Activated CD4-positive, CD25-positive, alpha-beta regulatory T cell treated with anti-CD3 and anti-CD28 coated beads, Interleukin-2, amount 50 U/mL, for 16 hours (primary cell): ENCODE data around the gene GNPTAB.

Experiments
- DNase-seq: peaks from one replicate; pipeline ENCODE4 v3.0.0-alpha.2; 2020; ENCODE audit warnings: low read depth, low spot score

GNPTAB gene

DNA sequence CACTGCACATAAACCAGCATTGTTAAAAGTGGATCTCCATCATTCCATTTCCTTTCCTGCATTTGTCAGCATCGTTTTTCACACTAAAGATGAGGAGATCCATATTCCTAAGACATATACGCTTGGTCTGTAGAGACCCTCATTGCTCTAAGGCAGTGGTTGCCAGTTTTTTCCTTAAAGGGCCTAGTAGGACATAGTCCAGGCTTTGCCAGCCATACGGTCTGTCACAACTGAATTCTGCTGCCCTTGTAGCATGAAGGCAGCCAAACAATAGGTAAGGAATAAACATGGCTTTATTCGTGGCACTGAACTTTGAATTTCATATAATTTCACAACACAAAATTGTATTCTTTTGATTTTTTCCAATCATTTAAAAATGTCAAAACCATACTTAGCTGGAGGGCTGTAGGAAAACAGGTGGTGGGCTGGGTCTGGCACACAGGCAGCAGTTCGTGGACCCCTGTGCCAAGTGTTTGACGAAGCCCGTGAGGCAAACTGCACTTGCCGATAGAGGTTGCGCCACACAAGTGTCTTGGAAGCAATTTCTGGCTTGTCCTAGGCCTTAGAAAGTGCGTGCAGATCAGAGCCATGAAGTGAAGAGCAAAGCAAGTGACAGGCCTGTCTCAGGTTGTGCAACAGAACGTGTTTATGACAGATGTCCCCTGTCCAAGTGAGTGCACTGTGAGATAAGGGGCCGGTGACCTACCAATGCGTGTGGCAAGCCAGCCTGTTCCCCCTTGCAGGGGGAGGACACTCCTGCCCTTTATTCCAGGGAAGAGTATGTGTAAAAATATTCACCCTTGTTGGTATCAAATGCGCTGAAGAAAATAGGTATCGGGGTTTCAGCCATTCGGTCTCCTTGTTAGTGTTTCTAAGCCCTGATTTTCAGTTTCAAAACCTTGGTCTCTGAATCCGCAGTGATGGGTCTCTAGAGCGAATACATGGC, 134.2 kb downstream of the GNPTAB start:
- DNase-seq, result no peak

DNA sequence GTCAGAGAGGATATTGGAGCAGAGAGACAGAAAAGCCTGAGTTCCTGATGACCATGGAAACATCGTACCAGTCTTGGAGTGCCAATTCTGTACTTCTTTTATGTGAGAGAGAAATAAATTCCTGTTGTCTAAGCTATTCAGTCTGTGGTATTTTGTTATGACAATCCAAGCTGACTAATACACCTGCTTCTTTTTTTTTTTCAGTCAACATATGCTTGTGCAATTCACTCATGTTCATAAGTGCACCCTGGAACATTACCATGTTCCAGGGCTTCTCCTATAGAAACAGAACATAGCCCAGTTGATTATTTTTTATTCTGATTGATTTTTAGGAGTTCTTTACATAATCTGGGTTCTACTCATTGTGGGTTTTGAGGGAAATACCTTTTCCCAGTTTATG, 135.1 kb downstream of the GNPTAB start:
- no peak for DNase-seq
